HUES64 (cell line): ENCODE measurements around the gene MMP21.

ENCODE experiments used
- H3K27ac ChIP-seq: 2 replicates; pipeline ENCODE4 v1.7.0; 2013; ENCODE audit warnings: low read depth, low read length, inconsistent platforms
- H3K27me3 ChIP-seq: 2 replicates; pipeline ENCODE4 v1.6.1; 2013; ENCODE audit warnings: mild to moderate bottlenecking, low read length; ENCODE audit not compliant: insufficient read depth
- H3K36me3 ChIP-seq: 2 replicates; pipeline ENCODE4 v1.6.1; 2013; ENCODE audit warnings: mild to moderate bottlenecking, low read length; ENCODE audit not compliant: insufficient read depth
- H3K4me1 ChIP-seq: 2 replicates; pipeline ENCODE4 v1.6.1; 2013; ENCODE audit warnings: mild to moderate bottlenecking, low read length, moderate library complexity; ENCODE audit not compliant: insufficient read depth
- H3K4me3 ChIP-seq: 2 replicates; pipeline ENCODE4 v1.5.1; 2013; ENCODE audit warnings: mild to moderate bottlenecking, low read length, moderate library complexity
- H3K9ac ChIP-seq: 2 replicates; pipeline ENCODE4 v1.6.1; 2013; ENCODE audit warnings: mild to moderate bottlenecking, low read depth, low read length
- H3K9me3 ChIP-seq: 2 replicates; pipeline ENCODE4 v1.6.1; 2013; ENCODE audit warnings: low read depth, low read length; ENCODE audit not compliant: insufficient read depth
- WGBS: fragments of 150-250, 120-280 bp; methylation state at CpG from one replicate; pipeline ENCODE4 v1.1.7; 2013; ENCODE audit warnings: missing lambda C conversion rate; 5-methylcytosine and 5-hydroxymethylcytosine counted together

MMP21 gene

GRCh38 chr10:125808047-125808446 lies 32.4 kb upstream of the MMP21 start:
- no peak overlapping the region for H3K4me3 ChIP-seq
- H3K36me3 ChIP-seq: peaks cover 76% of the 10 kb centered on the region
- H3K4me1 ChIP-seq: no peaks in the 10 kb centered on the region; the same call in 1 of the 2 replicates
- 86% methylated on average over 1 of the region's 1 CpG for WGBS
- no peaks in the 10 kb centered on the region for H3K9me3 ChIP-seq
- H3K27me3 ChIP-seq: no peaks in the 10 kb centered on the region
- H3K27ac ChIP-seq: no peak overlapping the region
- H3K9ac ChIP-seq: no peak overlapping the region

- H3K27me3 ChIP-seq: no peaks in the 10 kb centered on the region
- H3K36me3 ChIP-seq: peaks cover 64% of the 10 kb centered on the region
- H3K4me1 ChIP-seq: no peaks in the 10 kb centered on the region; the same call in 1 of the 2 replicates
- H3K4me3 ChIP-seq: no peak overlapping the region
- no peak overlapping the region for H3K9ac ChIP-seq
- H3K9me3 ChIP-seq: no peaks in the 10 kb centered on the region
- 98% methylated on average over 7 of the region's 7 CpGs for WGBS
- no peak overlapping the region for H3K27ac ChIP-seq
Observed at GRCh38 chr10:125802739-125803138, 27.1 kb upstream of the MMP21 start.

DNA sequence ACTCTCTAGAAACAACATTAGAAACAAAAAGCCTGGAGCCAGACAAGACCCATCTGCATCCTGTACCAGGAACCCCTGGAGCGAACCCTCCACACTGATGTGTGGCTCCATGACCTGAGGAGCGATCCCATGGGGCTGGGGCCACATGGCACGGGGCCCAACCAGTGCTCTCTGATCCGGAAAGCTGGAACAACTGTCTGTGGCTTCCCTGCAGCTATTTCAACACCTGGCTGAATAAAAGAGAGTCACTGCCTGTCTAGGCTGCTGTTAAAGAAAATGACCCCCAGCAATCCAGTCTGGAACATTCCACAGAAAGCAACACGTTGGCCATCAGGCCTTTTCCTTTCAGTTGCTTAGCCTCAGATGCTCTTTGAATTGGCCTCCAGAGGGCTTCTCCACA lies 26.5 kb upstream of the MMP21 start:
- 95% methylated on average over 5 of the region's 5 CpGs for WGBS
- H3K36me3 ChIP-seq: peaks cover 64% of the 10 kb centered on the region
- no peaks in the 10 kb centered on the region for H3K9me3 ChIP-seq
- H3K27me3 ChIP-seq: no peaks in the 10 kb centered on the region
- H3K9ac ChIP-seq: no peak overlapping the region
- H3K4me3 ChIP-seq: no peak overlapping the region
- H3K4me1 ChIP-seq: no peaks in the 10 kb centered on the region; the same call in 1 of the 2 replicates
- H3K27ac ChIP-seq: no peak overlapping the region

- Histone ChIP-seq H3K36me3 (peaks cover 64% of the 10 kb centered on the region), H3K9me3 (no peaks in the 10 kb centered on the region), H3K27ac (no peak overlapping the region), H3K27me3 (no peaks in the 10 kb centered on the region), H3K9ac (no peak overlapping the region), H3K4me1 (no peaks in the 10 kb centered on the region; the same call in 1 of the 2 replicates), H3K4me3 (no peak overlapping the region)
- WGBS: 96% methylated on average over 1 of the region's 1 CpG
Observed at GRCh38 chr10:125801574-125801973, 26.0 kb upstream of the MMP21 start.

DNA sequence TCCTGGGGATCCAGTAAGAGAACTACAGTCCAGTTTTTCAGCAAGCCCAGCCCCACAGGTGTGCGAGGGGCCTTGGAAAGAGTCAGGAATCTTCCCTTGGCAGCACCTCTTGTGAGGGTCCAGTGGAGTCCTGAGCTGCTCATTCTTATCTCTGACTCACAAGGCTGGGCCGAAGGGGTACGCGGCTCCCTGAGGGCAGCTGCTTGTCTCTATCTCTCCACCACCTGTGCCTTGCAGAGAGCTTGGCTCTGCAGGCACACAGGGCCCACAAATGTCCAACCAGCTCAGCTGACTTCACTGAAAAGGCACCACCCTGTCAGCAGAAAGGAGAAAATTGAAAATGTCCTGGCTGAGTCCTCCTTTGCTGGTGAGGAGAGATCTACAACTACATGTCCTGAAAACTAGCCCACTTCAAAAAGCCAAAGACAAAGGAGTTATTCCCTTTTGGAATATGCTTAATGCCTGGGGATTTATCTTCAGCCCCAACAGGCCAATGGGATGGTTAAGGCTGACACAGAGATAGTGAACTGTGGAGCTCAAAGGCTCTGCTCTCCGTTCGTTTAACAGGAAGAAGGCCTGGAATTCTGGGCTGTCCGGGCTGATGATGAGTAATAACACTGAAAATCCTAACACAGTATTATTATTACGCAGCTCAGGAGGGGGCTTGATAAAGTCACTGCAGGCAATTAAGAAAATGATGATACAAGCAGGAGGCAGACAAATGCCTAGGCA lies 24.0 kb upstream of the MMP21 start:
- 95% methylated on average over 7 of the region's 8 CpGs for WGBS
- peaks cover 59% of the 10 kb centered on the region for H3K36me3 ChIP-seq
- H3K9me3 ChIP-seq: no peaks in the 10 kb centered on the region
- no peak overlapping the region for H3K9ac ChIP-seq
- H3K27me3 ChIP-seq: no peaks in the 10 kb centered on the region
- no peaks in the 10 kb centered on the region; the same call in 1 of the 2 replicates for H3K4me1 ChIP-seq
- H3K4me3 ChIP-seq: no peak overlapping the region
- no peak overlapping the region for H3K27ac ChIP-seq

GRCh38 chr10:125797994-125798662 lies 22.5 kb upstream of the MMP21 start:
- H3K4me1 ChIP-seq: no peaks in the 10 kb centered on the region
- H3K27me3 ChIP-seq: no peaks in the 10 kb centered on the region
- H3K9me3 ChIP-seq: no peaks in the 10 kb centered on the region
- 67% methylated on average over 4 of the region's 5 CpGs for WGBS
- no peak overlapping the region for H3K9ac ChIP-seq
- H3K4me3 ChIP-seq: no peak overlapping the region
- peaks cover 64% of the 10 kb centered on the region for H3K36me3 ChIP-seq
- no peak overlapping the region for H3K27ac ChIP-seq

GRCh38 chr10:125797424-125797823 lies 21.8 kb upstream of the MMP21 start:
- Histone ChIP-seq H3K36me3 (peaks cover 62% of the 10 kb centered on the region), H3K9ac (no peak overlapping the region), H3K4me3 (no peak overlapping the region), H3K9me3 (no peaks in the 10 kb centered on the region), H3K27me3 (no peaks in the 10 kb centered on the region), H3K27ac (no peak overlapping the region), H3K4me1 (no peaks in the 10 kb centered on the region)
- 94% methylated on average over 8 of the region's 8 CpGs for WGBS

DNA sequence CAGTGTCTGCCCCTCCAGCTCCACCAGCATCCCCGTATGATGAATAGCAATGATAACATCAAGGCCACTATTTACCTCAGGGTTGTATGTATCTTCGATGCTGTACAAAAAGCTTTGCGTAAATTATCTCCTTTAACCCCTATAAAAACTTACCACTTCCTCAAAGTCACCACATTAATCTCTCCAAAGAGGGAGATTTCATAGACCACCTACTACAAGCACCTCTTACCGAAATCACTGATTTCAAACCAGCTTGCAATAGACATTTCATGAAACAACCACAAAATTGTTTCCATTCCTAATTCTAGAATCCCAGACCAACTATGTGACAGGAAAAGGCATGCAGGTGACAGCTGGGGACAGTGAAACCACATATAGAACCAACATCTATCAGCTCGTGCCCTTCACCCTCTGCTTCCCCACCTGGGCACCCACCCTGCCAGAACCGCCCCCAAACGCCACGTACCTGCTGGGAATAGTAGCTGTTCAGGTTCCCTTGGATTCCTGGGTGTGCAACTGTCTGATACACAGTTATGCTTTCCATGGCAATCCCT lies 20.1 kb upstream of the MMP21 start:
- WGBS: 84% methylated on average over 8 of the region's 8 CpGs
- no peaks in the 10 kb centered on the region for H3K27me3 ChIP-seq
- no peak overlapping the region for H3K9ac ChIP-seq
- no peak overlapping the region for H3K4me3 ChIP-seq
- H3K27ac ChIP-seq: no peak overlapping the region
- H3K4me1 ChIP-seq: no peaks in the 10 kb centered on the region
- no peaks in the 10 kb centered on the region for H3K9me3 ChIP-seq
- H3K36me3 ChIP-seq: peaks cover 57% of the 10 kb centered on the region

- Histone ChIP-seq H3K27ac (no peak overlapping the region), H3K4me3 (no peak overlapping the region), H3K36me3 (peaks cover 57% of the 10 kb centered on the region)
Observed at GRCh38 chr10:125795128-125795527, 19.5 kb upstream of the MMP21 start.

DNA sequence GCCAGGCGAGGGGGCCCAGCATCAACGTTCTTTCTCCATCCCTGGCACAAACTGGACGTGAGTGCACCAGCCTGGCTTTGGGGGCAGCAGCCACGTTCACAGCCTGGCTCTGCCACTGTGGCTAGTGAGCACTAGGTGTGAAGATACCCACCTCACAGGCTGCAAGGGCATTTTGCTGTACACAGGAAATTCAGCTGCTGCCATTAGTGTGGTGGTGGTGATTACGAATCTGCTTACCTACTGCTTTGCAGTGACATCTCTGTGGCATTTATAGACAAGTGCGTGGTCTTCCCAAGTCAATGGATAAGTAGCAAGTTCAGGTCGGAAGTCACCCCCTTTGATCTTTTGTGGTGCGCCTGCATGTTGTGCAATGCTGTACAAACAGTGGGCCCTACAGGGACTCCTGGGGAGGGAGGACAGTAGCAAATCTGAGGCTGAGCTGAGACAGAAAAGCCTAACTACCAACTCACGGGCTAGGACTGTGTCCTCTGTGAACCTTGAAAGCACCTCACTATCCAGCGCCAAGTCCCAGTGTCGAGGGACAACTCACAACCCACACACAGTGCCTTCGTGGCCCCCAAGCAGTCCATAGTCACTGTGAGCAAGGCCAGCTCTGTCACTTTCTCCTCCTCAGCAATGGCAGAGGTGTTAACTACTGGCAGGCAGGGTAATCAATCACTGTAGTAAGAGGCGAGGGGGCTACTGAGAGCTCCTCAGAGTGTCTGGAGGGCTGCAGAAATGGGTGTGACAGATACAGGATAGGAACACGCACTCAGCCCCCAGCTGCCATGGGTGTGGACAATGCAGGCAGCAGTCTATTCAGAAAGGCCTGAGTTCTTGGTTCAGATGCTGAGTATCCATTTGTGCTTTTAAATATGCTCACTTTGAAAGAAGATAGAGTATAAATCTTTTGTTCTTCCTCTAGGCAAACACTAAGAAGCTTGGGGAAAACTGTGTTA lies 17.0 kb upstream of the MMP21 start:
- no peak overlapping the region for H3K4me3 ChIP-seq
- no peaks in the 10 kb centered on the region for H3K27me3 ChIP-seq
- no peaks in the 10 kb centered on the region for H3K9me3 ChIP-seq
- no peak overlapping the region for H3K27ac ChIP-seq
- WGBS: 94% methylated on average over 14 of the region's 14 CpGs
- no peaks in the 10 kb centered on the region for H3K4me1 ChIP-seq
- H3K36me3 ChIP-seq: peaks cover 52% of the 10 kb centered on the region
- H3K9ac ChIP-seq: no peak overlapping the region

More at GRCh38 chr10:125795128-125795527, 19.5 kb upstream of the MMP21 start:
- Histone ChIP-seq H3K4me1 (no peaks in the 10 kb centered on the region), H3K9ac (no peak overlapping the region), H3K27me3 (no peaks in the 10 kb centered on the region), H3K9me3 (no peaks in the 10 kb centered on the region)
- 97% methylated on average over 2 of the region's 2 CpGs for WGBS
